ENCODE results near the gene PLXNC1. TPM values are rescaled to one million over a fixed set of nuclear protein-coding genes. Genes with fewer than 3 reads are reported as not detected.

PLXNC1 gene
- total and polyA plus RNA-seq, 4 donors: 1.7 to 70.0 (median 36.3) TPM

- no peaks in the 10 kb centered on the region for H3K27me3 ChIP-seq (ENCODE audit: control insufficient read depth in 3 of 3, insufficient read depth in 3 of 3, low read length in 2 of 3)
- TF ChIP-seq CTCF (IDR thresholded peaks at IDR 0.05; ENCODE audit: control extremely low read depth, extremely low read depth): no peak
- no peak for ATAC-seq (ENCODE audit: insufficient read depth, low FRiP score)
- H3K4me1 ChIP-seq (ENCODE audit: control insufficient read depth in 5 of 5, insufficient read depth in 5 of 5, low read length in 5 of 5): no peaks in the 10 kb centered on the region
- H3K9me3 ChIP-seq (ENCODE audit: control insufficient read depth in 4 of 4, insufficient read depth in 3 of 4, low read length in 3 of 4): no peaks in the 10 kb centered on the region
- DNase-seq: no peak
- 76 to 91% methylated on average over 5 of the region's 5 CpGs for WGBS, 2 donors
- H3K27ac ChIP-seq (ENCODE audit: low read depth in 1 of 2, low read length in 1 of 2): no peak overlapping the region
- no peak overlapping the region for H3K9ac ChIP-seq (ENCODE audit: insufficient read depth in 1 of 2, low read length in 2 of 2)
- peaks cover 0 to 4% (median 0%) of the 10 kb centered on the region in 4 donors for H3K36me3 ChIP-seq (ENCODE audit: control insufficient read depth in 4 of 4, insufficient read depth in 4 of 4, low read length in 4 of 4)
- H3K4me3 ChIP-seq: no peak overlapping the region
These were observed 72.4 kb downstream of the PLXNC1 start for GRCh38 chr12:94220804-94221203.

GRCh38 chr12:94222351-94223084, 74.1 kb downstream of the PLXNC1 start:
- H3K9me3 ChIP-seq (ENCODE audit: control insufficient read depth in 4 of 4, insufficient read depth in 3 of 4, low read length in 3 of 4): no peaks in the 10 kb centered on the region
- H3K9ac ChIP-seq (ENCODE audit: insufficient read depth in 1 of 2, low read length in 2 of 2): no peak overlapping the region
- 97 to 99% methylated on average over 4 of the region's 4 CpGs for WGBS, 2 donors
- ATAC-seq (ENCODE audit: insufficient read depth, low FRiP score) (no peak), DNase-seq (no peak)
- peaks cover 0 to 6% (median 0%) of the 10 kb centered on the region in 4 donors for H3K36me3 ChIP-seq (ENCODE audit: control insufficient read depth in 4 of 4, insufficient read depth in 4 of 4, low read length in 4 of 4)
- H3K4me1 ChIP-seq (ENCODE audit: control insufficient read depth in 5 of 5, insufficient read depth in 5 of 5, low read length in 5 of 5): no peaks in the 10 kb centered on the region
- H3K4me3 ChIP-seq: no peak overlapping the region
- no peak for TF ChIP-seq CTCF (IDR thresholded peaks at IDR 0.05; ENCODE audit: control extremely low read depth, extremely low read depth)
- no peak overlapping the region for H3K27ac ChIP-seq (ENCODE audit: low read depth in 1 of 2, low read length in 1 of 2)
- H3K27me3 ChIP-seq (ENCODE audit: control insufficient read depth in 3 of 3, insufficient read depth in 3 of 3, low read length in 2 of 3): no peaks in the 10 kb centered on the region

- Histone ChIP-seq H3K9ac (ENCODE audit: insufficient read depth in 1 of 2, low read length in 2 of 2) (no peak overlapping the region), H3K36me3 (ENCODE audit: control insufficient read depth in 4 of 4, insufficient read depth in 4 of 4, low read length in 4 of 4) (peaks cover 0 to 6% (median 0%) of the 10 kb centered on the region in 4 donors), H3K4me1 (ENCODE audit: control insufficient read depth in 5 of 5, insufficient read depth in 5 of 5, low read length in 5 of 5) (no peaks in the 10 kb centered on the region), H3K27me3 (ENCODE audit: control insufficient read depth in 3 of 3, insufficient read depth in 3 of 3, low read length in 2 of 3) (no peaks in the 10 kb centered on the region), H3K4me3 (no peak overlapping the region), H3K27ac (ENCODE audit: low read depth in 1 of 2, low read length in 1 of 2) (no peak overlapping the region), H3K9me3 (ENCODE audit: control insufficient read depth in 4 of 4, insufficient read depth in 3 of 4, low read length in 3 of 4) (no peaks in the 10 kb centered on the region)
- no peak for TF ChIP-seq CTCF (IDR thresholded peaks at IDR 0.05; ENCODE audit: control extremely low read depth, extremely low read depth)
- no peak for ATAC-seq (ENCODE audit: insufficient read depth, low FRiP score)
- WGBS, 2 donors: 86 to 97% methylated on average over 7 of the region's 7 CpGs
- DNase-seq: no peak
These were observed 75.5 kb downstream of the PLXNC1 start for GRCh38 chr12:94223842-94224241.

Measured in lung (tissue), 12 donors.